Fibroblast of lung (primary cell): ENCODE measurements around the gene GOT1.

Experiments
- EZH2 ChIP-seq: IDR thresholded peaks from 2 replicates; pipeline ENCODE4 v1.5.1; 2012; ENCODE audit warnings: low read length, control low read depth, mild to moderate bottlenecking; ENCODE audit errors: missing control alignments
- TF ChIP-seq, protein P1 (sequence below), 2 donors: IDR thresholded peaks in 1 of 2; conservative IDR thresholded peaks in 1 of 2; 1 replicate in 1 of 2; 2 replicates in 1 of 2; pipeline ENCODE4 v1.5.1; 2011 to 2012; ENCODE audit warnings: low read length in 2 of 2, control low read depth in 1 of 2, inconsistent platforms in 1 of 2, low read depth in 1 of 2, mild to moderate bottlenecking in 1 of 2

DNA sequence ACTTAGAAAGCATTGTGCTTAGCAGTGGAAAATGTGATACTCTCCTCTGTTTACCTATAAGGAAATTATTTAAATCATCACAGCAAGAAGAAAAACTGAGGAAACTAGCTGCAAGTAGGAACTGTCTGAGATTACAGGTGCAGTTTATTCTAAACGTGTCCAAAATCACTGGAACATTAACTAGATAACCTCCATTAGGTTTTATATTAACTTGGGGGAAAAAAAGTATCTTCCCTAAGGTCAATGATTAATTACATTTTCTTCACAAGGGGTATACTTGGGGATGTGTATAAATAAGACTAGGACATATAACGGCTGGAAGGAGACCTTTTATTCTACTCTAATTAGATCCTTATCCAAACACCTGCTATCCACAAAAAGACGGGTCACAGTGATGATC is 3.7 kb downstream of the GOT1 start:
- TF ChIP-seq, protein P1, sequence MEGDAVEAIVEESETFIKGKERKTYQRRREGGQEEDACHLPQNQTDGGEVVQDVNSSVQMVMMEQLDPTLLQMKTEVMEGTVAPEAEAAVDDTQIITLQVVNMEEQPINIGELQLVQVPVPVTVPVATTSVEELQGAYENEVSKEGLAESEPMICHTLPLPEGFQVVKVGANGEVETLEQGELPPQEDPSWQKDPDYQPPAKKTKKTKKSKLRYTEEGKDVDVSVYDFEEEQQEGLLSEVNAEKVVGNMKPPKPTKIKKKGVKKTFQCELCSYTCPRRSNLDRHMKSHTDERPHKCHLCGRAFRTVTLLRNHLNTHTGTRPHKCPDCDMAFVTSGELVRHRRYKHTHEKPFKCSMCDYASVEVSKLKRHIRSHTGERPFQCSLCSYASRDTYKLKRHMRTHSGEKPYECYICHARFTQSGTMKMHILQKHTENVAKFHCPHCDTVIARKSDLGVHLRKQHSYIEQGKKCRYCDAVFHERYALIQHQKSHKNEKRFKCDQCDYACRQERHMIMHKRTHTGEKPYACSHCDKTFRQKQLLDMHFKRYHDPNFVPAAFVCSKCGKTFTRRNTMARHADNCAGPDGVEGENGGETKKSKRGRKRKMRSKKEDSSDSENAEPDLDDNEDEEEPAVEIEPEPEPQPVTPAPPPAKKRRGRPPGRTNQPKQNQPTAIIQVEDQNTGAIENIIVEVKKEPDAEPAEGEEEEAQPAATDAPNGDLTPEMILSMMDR (conservative IDR thresholded peaks at IDR 0.05 in 1 of 2, IDR thresholded peaks at IDR 0.05 in 1 of 2; ENCODE audit: low read depth in 1 of 2, low read length in 2 of 2): no peak
- no peak for TF ChIP-seq EZH2
